ENCODE data around the gene INS. TPM values are rescaled to one million over a fixed set of nuclear protein-coding genes. Genes with fewer than 3 reads are reported as not detected.

The INS gene
- total RNA-seq, 1 experiment from 2014 or later, result not detected

DNA sequence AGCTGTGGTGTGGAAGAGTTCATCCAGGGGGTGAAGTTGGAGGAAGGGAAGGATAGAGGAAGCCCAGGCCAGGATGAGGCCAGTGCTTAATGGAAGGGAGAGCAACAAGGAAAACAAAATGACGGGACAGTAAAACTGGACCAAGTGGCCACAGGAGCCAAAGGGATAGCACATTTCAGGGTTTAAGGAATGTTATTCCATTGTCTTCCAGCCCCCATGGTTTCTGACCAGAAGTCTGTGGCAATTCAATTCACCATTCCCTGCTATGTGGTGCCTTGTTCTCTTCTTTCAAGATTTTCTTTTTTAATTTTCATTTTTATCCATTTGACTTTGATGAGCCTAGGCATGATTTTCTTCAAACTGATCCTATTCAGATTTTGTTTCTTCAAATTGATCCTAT lies 44.3 kb downstream of the INS start:
- no peaks in the 10 kb centered on the region for H3K79me2 ChIP-seq (ENCODE audit: insufficient read depth, low read length)
- no peak overlapping the region for H3K56ac ChIP-seq (ENCODE audit: insufficient read length, low read depth, low read length)
- no peak overlapping the region for H3K4ac ChIP-seq (ENCODE audit: low read depth, low read length)
- DNase-seq, result no peak
- WGBS (ENCODE audit: extremely low coverage, insufficient read length, low lambda C conversion rate), result no CpG with 5 or more reads among the region's 1 CpG
- Mint-ChIP-seq H3K9me3 (peaks cover 22 to 24% of the 10 kb centered on the region in 2 experiments), H3K36me3 (ENCODE audit: insufficient read depth in 1 of 3, low read depth in 3 of 3) (peaks cover 0 to 13% (median 10%) of the 10 kb centered on the region in 3 experiments; a peak in 6 of 7 replicates), H3K27me3 (ENCODE audit: low read depth) (peaks cover 65% of the 10 kb centered on the region), H3K4me1 (peaks cover 7 to 15% of the 10 kb centered on the region in 2 experiments), H3K4me3 (no peak overlapping the region), H3K27ac (no peak overlapping the region)
- no peak overlapping the region for H3K18ac ChIP-seq (ENCODE audit: insufficient read length, low read depth, low read length)
- H4K20me1 ChIP-seq (ENCODE audit: control insufficient read depth, insufficient read depth, insufficient read length), result no peaks in the 10 kb centered on the region
- H3K4me2 ChIP-seq (ENCODE audit: insufficient read depth, insufficient read length, low read length), result no peak overlapping the region
- H4K5ac ChIP-seq (ENCODE audit: insufficient read length, low read depth, low read length), result no peak overlapping the region
- H2AK5ac ChIP-seq (ENCODE audit: insufficient read length, low read length), result no peak overlapping the region
- no peak overlapping the region for H2BK20ac ChIP-seq (ENCODE audit: low read depth, low read length, poor library complexity, severe bottlenecking)
- no peaks in the 10 kb centered on the region for H3K79me1 ChIP-seq (ENCODE audit: insufficient read depth, low read depth, low read length, poor library complexity, severe bottlenecking)
- TF ChIP-seq, protein P1, sequence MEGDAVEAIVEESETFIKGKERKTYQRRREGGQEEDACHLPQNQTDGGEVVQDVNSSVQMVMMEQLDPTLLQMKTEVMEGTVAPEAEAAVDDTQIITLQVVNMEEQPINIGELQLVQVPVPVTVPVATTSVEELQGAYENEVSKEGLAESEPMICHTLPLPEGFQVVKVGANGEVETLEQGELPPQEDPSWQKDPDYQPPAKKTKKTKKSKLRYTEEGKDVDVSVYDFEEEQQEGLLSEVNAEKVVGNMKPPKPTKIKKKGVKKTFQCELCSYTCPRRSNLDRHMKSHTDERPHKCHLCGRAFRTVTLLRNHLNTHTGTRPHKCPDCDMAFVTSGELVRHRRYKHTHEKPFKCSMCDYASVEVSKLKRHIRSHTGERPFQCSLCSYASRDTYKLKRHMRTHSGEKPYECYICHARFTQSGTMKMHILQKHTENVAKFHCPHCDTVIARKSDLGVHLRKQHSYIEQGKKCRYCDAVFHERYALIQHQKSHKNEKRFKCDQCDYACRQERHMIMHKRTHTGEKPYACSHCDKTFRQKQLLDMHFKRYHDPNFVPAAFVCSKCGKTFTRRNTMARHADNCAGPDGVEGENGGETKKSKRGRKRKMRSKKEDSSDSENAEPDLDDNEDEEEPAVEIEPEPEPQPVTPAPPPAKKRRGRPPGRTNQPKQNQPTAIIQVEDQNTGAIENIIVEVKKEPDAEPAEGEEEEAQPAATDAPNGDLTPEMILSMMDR (conservative IDR thresholded peaks at IDR 0.05), result no peak
- H3K9me3 ChIP-seq (ENCODE audit: control insufficient read depth, low read depth, low read length), result no peaks in the 10 kb centered on the region
- H2BK12ac ChIP-seq (ENCODE audit: insufficient read length, low read depth, low read length), result no peak overlapping the region
- H2BK15ac ChIP-seq (ENCODE audit: low read depth, low read length), result no peak overlapping the region
- H3K4me1 ChIP-seq (ENCODE audit: insufficient read depth, low read length), result no peaks in the 10 kb centered on the region
- H3K23me2 ChIP-seq (ENCODE audit: insufficient read length, low read depth, low read length, poor library complexity, severe bottlenecking), result no peaks in the 10 kb centered on the region
- no peak overlapping the region for H2BK120ac ChIP-seq (ENCODE audit: low read depth, low read length, poor library complexity, severe bottlenecking)
- H4K8ac ChIP-seq (replicated peaks; ENCODE audit: insufficient read length, low read depth, low read length), result no peak overlapping the region
- no peak overlapping the region for H2AFZ ChIP-seq (ENCODE audit: low read length)
- no peak overlapping the region for H2BK5ac ChIP-seq (ENCODE audit: insufficient read length, low read length)
- H3K27ac ChIP-seq (ENCODE audit: insufficient read length, low read depth, low read length), result no peak overlapping the region
- no peak overlapping the region for H3K9ac ChIP-seq (ENCODE audit: extremely low read depth, insufficient read length, low read length)
- no peak overlapping the region for H4K91ac ChIP-seq (ENCODE audit: insufficient read length, low read depth, low read length)
- H3K27me3 ChIP-seq (ENCODE audit: insufficient read depth, low read length), result no peaks in the 10 kb centered on the region
- no peak overlapping the region for H3T11ph ChIP-seq (ENCODE audit: low read length)
- H3K14ac ChIP-seq (ENCODE audit: insufficient read depth, low read length), result no peak overlapping the region
- H3K23ac ChIP-seq (ENCODE audit: insufficient read length, low read depth, low read length), result no peak overlapping the region

All from H9 (cell line).